Esophagus squamous epithelium (tissue), 4 donors: Measurements from ENCODE around the gene PPP2R2C.

Experiments
- CTCF ChIP-seq, 6 experiments: fragments of 450-650 bp in 4 of 6; fragments of 200-600 bp in 2 of 6; sonication (generic) in 2 of 6; IDR thresholded peaks; one replicate each; pipeline ENCODE4 v1.5.1; 2016 to 2019; ENCODE audit warnings: antibody characterized with exemption in 6 of 6, mild to moderate bottlenecking in 4 of 6, moderate library complexity in 4 of 6
- POLR2A ChIP-seq, 4 donors: fragments of 450-650 bp; IDR thresholded peaks; one replicate each; pipeline ENCODE4 v1.6.1; 2017; ENCODE audit warnings: antibody characterized with exemption in 4 of 4, mild to moderate bottlenecking in 4 of 4, moderate library complexity in 3 of 4

DNA sequence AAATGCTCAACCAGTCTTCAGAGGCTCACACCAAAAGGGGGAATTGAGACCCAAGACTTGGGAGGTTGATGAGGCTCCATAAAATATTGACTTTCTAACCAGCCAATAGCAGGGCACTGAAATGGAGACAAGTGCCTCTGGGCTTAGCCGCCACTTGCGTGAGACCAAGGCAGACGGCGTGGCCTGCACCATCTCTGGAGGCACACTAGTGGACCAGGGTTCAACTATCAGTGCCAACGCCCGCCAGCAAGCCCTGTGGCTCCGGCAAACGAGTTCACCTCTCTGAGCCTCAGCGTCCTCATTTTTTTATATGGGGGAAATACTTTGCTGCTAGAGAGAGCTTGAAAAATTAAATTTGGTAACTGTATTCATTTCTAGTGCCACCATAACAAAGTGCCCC is 50.3 kb downstream of the PPP2R2C start:
- TF ChIP-seq CTCF (IDR thresholded peaks at IDR 0.05) = no peak
- no peak for TF ChIP-seq POLR2A (IDR thresholded peaks at IDR 0.05)
